Mucosa of rectum (tissue), 2 donors: ENCODE measurements around the gene ICA1.
A peak's percentile ranks its signal among the peaks of the same experiment; 100 is the strongest.

Experiments
- H3K27ac ChIP-seq, 2 donors: one replicate each; pipeline ENCODE4 v1.7.0; 2013; ENCODE audit warnings: inconsistent platforms in 2 of 2, low read depth in 2 of 2, low read length in 2 of 2
- H3K27me3 ChIP-seq, 2 donors: one replicate each; pipeline ENCODE4 v1.7.0; 2013; ENCODE audit warnings: low read length in 2 of 2; ENCODE audit not compliant: control insufficient read depth in 2 of 2, insufficient read depth in 2 of 2
- H3K36me3 ChIP-seq, 2 donors: one replicate each; pipeline ENCODE4 v1.7.0; 2013; ENCODE audit warnings: low read length in 2 of 2; ENCODE audit not compliant: control insufficient read depth in 2 of 2, insufficient read depth in 2 of 2
- H3K4me1 ChIP-seq, 2 donors: one replicate each; pipeline ENCODE4 v1.7.0; 2013; ENCODE audit warnings: low read length in 2 of 2, mild to moderate bottlenecking in 1 of 2; ENCODE audit not compliant: control insufficient read depth in 2 of 2, insufficient read depth in 2 of 2
- H3K4me3 ChIP-seq, 2 donors: one replicate each; pipeline ENCODE4 v1.7.0; 2013; ENCODE audit warnings: low read length in 2 of 2
- H3K9ac ChIP-seq, 2 donors: one replicate each; pipeline ENCODE4 v1.7.0; 2013; ENCODE audit warnings: low read length in 2 of 2, low read depth in 1 of 2, mild to moderate bottlenecking in 1 of 2
- H3K9me3 ChIP-seq, 2 donors: one replicate each; pipeline ENCODE4 v1.7.0; 2013; ENCODE audit warnings: low read length in 2 of 2; ENCODE audit not compliant: control insufficient read depth in 2 of 2
- donor health status: healthy.
- donor health status: Normal muscosa, but diverticular disease.

The ICA1 gene

DNA sequence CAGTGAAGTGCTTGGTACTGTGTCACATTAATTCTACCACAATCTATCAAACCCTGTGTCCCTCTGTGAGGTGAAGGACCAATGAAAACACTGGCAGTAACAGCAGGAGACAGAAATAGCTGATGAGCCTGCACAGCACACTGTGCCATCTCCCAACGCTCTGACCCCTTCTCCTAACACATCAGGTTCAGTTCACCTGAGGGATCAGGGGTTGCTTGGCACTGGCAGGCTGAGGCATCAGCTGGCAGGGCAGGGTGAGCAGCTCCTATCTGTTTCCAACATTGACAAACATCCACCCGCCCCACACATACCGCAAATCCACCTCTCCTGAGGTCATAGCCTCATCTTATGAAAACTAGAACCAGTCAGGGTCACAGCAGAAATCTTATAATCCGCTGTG is 120.9 kb downstream of the ICA1 start:
- H3K27me3 ChIP-seq: no peaks in the 10 kb centered on the region
- H3K4me1 ChIP-seq: no peaks in the 10 kb centered on the region
- no peak overlapping the region for H3K4me3 ChIP-seq
- no peak overlapping the region for H3K27ac ChIP-seq
- no peak overlapping the region for H3K9ac ChIP-seq
- no peaks in the 10 kb centered on the region for H3K9me3 ChIP-seq
- H3K36me3 ChIP-seq: peaks cover 4 to 20% of the 10 kb centered on the region in 2 donors

DNA sequence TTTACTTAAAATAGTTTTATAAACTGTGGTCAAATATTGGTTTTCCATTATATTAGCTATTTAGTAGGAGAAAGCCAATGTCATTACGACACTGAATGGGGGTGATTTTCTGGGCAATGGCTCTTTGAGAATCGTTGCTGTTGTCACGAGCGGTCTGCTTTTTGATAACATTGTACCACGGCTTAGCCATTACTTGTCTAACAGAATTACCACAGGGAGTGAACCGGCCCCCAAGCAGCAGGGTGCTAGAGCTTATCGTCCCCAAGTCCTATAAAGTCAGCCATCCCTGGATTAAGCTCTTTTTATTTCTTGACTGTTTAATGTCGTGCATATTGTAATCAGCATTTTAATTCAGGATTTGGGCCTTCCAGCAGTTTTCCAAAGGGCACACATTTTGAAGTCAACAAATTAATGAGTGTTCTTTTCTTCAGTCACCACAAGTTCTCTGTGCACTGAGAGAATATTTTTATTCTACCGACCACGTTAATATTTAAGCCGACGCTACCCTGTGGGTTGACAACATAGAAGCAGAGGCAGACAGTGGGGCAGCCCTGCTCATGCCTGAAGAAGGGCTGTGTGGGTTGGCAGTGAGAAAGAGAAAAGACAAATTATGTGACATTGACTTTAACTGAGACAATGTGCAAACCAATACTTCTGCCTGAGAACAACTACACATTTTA is 125.8 kb downstream of the ICA1 start:
- Histone ChIP-seq H3K36me3 (peaks cover 4 to 13% of the 10 kb centered on the region in 2 donors), H3K4me1 (no peaks in the 10 kb centered on the region)

DNA sequence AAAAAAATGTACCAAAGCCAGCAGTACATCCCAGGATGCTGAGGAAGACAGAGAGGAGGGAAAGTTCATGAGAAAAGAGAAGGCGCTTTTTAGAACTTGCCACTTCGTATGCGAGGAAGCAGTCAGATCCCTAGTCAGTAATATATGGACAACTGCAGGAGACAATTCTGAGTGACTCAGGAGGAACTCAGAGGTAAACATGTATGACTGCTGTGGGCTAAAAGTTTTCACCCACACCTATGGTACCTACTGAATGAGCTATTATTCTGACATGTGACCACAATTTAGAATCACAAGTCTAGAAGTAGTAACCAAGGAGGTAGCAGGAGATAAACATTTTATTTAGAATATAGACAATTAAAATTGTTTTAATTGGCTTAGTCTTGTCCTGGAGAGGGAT is 126.5 kb downstream of the ICA1 start:
- Histone ChIP-seq H3K4me1 (peaks cover 0 to 3% of the 10 kb centered on the region in 2 donors), H3K9me3 (no peaks in the 10 kb centered on the region), H3K9ac (no peak overlapping the region), H3K4me3 (no peak overlapping the region), H3K27ac (no peak overlapping the region), H3K36me3 (peaks cover 0 to 8% of the 10 kb centered on the region in 2 donors), H3K27me3 (no peaks in the 10 kb centered on the region)

More for the DNA sequence above, 125.8 kb downstream of the ICA1 start:
- Histone ChIP-seq H3K27ac (no peak overlapping the region), H3K27me3 (no peaks in the 10 kb centered on the region), H3K9ac (no peak overlapping the region), H3K9me3 (no peaks in the 10 kb centered on the region), H3K4me3 (no peak overlapping the region)

DNA sequence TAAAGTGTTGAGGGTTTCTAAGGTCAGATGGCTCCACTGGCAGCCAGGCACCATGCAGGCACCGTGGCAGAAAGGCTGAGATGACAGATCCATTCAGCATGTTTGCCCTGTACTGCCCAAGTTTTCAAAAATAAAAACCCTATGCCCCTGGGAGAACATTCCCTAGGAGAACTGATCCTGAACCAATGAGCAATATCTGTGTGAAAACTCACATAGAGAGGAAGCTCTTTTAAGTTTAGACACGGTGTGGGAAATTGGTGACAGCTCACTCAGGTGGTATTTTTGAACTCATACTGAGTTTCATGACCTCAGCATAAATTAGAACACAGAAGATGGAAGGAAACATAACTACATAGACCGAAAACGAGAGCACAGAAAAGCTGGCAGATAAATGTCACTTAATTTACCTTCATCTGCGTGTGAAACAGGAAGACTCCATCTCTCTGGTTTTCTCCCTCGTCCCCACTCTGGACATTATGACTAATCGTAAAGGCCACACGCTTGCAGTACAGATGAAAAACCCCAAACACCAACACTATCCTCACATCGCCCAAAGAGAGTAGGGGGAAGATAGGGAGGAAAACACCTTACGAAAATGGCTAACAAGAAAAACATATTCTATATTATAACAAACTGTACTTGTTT is 127.8 kb downstream of the ICA1 start:
- Histone ChIP-seq H3K4me3 (no peak overlapping the region), H3K36me3 (peaks cover 4 to 6% of the 10 kb centered on the region in 2 donors), H3K9ac (peak overlapping the region in 1 of 2 donors; percentile 1), H3K27me3 (no peaks in the 10 kb centered on the region), H3K9me3 (no peaks in the 10 kb centered on the region), H3K4me1 (peaks cover 0 to 3% of the 10 kb centered on the region in 2 donors), H3K27ac (peak overlapping the region in 1 of 2 donors; percentile 24)

DNA sequence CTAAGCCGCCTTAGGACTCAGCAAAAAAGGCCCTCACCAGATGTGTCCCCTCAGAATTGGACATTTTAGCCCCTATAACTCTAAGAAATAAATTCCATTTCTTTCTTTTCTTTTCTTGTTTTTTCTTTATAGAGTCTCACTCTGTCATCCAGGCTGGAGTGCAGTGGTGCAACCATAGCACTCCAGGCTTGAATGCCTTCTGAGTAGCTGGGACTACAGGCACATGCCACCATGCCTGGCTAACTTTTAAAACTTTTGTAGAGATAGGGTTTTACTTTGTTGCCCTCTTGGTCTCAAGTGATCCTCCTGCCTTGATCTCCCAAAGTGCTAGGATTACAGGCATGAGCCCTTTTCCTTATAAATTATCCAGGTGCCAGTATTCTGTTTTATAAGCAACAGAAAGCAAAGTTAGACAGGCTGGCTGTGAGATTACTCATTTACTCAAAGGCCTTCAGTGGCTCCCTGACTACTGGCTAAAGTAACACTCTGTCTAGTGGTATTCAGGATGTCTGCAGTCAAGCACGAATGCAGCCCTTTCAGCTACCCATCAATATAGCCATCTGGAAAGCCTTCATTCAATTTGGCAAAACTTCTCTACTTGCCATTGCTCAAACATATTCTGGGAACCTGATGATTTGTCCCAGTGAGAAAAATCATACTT is 128.6 kb downstream of the ICA1 start:
- Histone ChIP-seq H3K9me3 (no peaks in the 10 kb centered on the region), H3K27ac (no peak overlapping the region), H3K36me3 (peaks cover 6% of the 10 kb centered on the region in 2 donors)

DNA sequence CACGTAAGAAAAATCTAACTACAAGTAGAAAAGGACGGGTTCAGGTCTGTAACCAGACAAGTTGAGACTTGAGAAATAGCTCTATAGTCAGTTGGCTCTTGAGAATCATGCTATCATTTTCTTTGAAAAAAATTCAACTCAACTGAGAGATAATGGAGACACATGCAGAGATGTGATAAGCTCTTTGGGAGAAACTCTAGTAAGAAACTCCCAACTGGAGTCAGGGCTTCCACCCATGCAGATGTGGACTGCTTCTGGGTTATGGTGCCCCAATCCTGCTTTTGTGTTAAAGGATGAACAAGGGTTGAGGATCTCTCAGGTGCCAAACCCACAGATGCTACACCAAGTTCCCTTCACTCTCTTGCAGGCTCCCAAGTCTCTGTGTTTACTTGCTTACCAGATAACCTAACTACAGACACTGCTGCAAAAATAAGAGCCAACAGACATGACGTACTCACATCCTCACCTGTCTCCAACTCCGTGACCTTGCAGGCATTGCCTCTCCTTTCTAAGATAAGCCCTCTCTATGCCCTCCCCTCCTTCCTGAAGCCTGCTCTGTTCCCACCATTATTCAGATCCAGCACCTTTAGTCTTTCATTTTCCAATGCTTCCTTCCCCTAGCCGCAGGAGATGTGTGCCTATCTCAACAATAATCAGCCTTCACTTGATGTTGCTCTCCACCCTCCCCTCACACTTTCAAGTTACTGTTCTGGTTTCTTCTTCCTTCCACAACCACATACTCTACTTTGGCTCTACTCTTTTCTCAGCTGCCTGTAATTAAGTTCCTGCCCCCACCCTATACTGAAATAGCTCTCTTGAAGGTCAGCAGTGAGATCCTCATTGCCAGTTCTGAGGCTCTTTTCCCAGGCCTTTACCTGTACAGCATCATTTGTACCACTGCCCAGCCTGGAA is 130.0 kb downstream of the ICA1 start:
- Histone ChIP-seq H3K27me3 (no peaks in the 10 kb centered on the region), H3K36me3 (peaks cover 6% of the 10 kb centered on the region in 2 donors), H3K9me3 (no peaks in the 10 kb centered on the region), H3K4me1 (peaks cover 0 to 7% of the 10 kb centered on the region in 2 donors), H3K9ac (no peak overlapping the region), H3K4me3 (peak overlapping the region in 1 of 2 donors; percentile 32), H3K27ac (peak overlapping the region; percentile 27 to 57)

More for the DNA sequence above, 128.6 kb downstream of the ICA1 start:
- Histone ChIP-seq H3K27me3 (no peaks in the 10 kb centered on the region), H3K9ac (no peak overlapping the region), H3K4me1 (peaks cover 0 to 7% of the 10 kb centered on the region in 2 donors), H3K4me3 (no peak overlapping the region)

DNA sequence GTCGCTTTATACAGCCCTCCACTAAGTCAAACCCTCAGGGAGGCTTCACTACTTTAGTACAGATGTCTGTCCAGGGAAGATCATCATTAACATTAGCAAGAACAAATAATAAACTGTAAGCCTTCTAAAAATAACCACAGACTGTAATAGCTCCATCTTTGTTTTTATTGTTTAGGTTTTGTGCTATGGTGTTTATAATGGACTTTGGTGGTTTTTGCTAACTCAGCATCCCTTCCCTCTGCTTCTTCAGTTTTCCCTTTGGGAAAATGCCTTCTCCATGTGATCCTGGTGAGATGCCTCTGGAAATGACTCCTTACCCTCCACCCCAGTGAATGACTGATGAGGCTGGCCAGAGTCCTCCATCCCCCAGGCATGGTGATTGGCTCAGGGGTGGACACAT is 131.3 kb downstream of the ICA1 start:
- Histone ChIP-seq H3K9me3 (no peaks in the 10 kb centered on the region), H3K27ac (no peak overlapping the region), H3K27me3 (no peaks in the 10 kb centered on the region), H3K36me3 (peaks cover 3 to 7% of the 10 kb centered on the region in 2 donors), H3K4me1 (peaks cover 0 to 7% of the 10 kb centered on the region in 2 donors), H3K9ac (no peak overlapping the region), H3K4me3 (no peak overlapping the region)

DNA sequence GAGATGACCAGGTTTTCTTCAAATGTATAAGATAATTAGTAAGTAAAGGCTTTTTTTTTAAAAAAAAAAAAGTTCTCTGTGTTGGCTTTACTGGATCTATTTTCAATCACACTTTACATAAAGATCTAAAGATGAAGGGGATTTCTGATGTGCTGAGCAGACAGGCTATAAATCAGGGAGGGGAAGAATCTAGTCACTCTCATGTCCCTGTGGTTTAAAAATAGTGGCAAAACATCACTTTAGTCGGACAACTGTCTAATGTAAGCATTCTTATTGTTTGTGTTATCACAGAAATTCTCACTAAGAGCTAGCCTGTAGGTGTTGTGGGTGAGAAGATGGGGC is 132.7 kb downstream of the ICA1 start:
- H3K4me1 ChIP-seq: peaks cover 0 to 7% of the 10 kb centered on the region in 2 donors
- no peak overlapping the region for H3K27ac ChIP-seq
- no peaks in the 10 kb centered on the region for H3K27me3 ChIP-seq
- H3K4me3 ChIP-seq: no peak overlapping the region
- H3K9me3 ChIP-seq: no peaks in the 10 kb centered on the region
- H3K36me3 ChIP-seq: peaks cover 3 to 10% of the 10 kb centered on the region in 2 donors
- H3K9ac ChIP-seq: no peak overlapping the region

DNA sequence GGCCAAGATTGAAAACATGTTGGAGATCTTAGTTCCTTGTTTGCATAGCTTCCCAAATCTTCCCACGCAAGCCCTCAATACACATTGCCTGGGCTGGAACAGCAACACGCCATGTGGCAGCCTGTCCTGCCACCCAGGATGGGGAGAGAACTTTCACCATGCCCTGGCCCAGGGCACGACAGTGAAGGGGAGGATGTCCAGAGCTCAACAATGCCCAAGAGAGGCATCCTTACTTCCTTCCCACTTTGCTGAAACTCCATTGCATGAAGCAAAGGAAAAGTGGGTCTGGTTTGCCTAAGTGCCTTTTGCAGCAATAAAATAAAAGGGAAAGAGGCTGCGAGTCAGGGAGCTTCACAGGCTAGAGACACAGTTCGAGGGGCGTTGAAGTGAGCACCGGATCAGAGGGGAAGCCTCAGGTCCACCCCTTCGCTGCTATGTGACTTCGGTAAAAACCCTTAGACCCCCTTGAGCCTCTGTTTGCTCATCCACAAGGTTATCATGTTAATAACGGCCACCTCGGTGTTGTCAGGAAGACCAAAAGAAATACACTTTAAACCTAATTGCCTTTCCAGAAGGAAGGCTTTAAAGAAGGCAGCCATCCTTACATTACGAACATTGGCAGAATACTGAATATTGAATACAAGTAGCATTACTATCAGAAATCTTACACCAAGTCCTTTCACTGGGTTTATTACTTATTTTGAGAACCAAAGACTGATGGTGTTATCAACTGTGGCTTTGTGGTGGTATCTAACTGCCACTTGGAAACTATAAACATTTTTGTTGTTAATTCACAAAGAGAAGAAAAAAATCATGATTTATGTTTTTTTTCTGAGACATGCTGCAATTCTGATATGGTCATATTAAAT is 133.3 kb downstream of the ICA1 start:
- Histone ChIP-seq H3K9ac (no peak overlapping the region), H3K4me1 (peaks cover 0 to 7% of the 10 kb centered on the region in 2 donors), H3K27ac (peak overlapping the region in 1 of 2 donors; percentile 52), H3K9me3 (no peaks in the 10 kb centered on the region), H3K36me3 (peaks cover 3 to 10% of the 10 kb centered on the region in 2 donors), H3K27me3 (no peaks in the 10 kb centered on the region), H3K4me3 (no peak overlapping the region)
